Measurements from ENCODE around the gene ZNF687.

- TF ChIP-seq POLR2AphosphoS5 (IDR thresholded peaks at IDR 0.05; ENCODE audit: low read depth), result no peak
- no peak for TF ChIP-seq CTCF (IDR thresholded peaks at IDR 0.05; ENCODE audit: insufficient read depth, low read length)
Measured at GRCh38 chr1:151294742-151295462, 12.8 kb downstream of the ZNF687 start.
